Measurements from ENCODE around the gene DNM3.

The DNM3 gene

DNA sequence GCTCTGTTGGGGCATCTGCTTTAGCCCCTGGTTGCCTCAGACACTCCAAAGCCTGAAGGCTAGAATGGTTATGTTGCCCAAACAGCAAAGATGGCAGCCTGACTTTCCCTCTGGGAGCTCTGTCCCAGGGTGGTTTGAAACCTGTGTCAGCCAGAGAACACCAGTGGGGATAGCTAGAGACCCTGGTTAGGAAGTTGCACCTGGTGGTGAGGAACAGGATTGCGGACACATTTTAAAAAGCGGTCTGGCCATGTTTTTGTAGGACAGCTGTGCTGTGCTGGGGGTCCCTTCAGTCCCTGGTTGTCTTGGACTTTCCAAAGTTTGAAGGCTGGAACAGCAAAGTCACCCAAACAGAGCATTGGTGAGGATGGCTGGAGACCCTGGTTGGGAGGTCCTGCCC, 87.8 kb downstream of the DNM3 start:
- TF ChIP-seq, protein P1, sequence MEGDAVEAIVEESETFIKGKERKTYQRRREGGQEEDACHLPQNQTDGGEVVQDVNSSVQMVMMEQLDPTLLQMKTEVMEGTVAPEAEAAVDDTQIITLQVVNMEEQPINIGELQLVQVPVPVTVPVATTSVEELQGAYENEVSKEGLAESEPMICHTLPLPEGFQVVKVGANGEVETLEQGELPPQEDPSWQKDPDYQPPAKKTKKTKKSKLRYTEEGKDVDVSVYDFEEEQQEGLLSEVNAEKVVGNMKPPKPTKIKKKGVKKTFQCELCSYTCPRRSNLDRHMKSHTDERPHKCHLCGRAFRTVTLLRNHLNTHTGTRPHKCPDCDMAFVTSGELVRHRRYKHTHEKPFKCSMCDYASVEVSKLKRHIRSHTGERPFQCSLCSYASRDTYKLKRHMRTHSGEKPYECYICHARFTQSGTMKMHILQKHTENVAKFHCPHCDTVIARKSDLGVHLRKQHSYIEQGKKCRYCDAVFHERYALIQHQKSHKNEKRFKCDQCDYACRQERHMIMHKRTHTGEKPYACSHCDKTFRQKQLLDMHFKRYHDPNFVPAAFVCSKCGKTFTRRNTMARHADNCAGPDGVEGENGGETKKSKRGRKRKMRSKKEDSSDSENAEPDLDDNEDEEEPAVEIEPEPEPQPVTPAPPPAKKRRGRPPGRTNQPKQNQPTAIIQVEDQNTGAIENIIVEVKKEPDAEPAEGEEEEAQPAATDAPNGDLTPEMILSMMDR (IDR thresholded peaks at IDR 0.05; ENCODE audit: insufficient read depth, missing control alignments) = no peak
- FAIRE-seq = no peak
- no peak for DNase-seq (ENCODE audit: insufficient read length, low spot score)

DNA sequence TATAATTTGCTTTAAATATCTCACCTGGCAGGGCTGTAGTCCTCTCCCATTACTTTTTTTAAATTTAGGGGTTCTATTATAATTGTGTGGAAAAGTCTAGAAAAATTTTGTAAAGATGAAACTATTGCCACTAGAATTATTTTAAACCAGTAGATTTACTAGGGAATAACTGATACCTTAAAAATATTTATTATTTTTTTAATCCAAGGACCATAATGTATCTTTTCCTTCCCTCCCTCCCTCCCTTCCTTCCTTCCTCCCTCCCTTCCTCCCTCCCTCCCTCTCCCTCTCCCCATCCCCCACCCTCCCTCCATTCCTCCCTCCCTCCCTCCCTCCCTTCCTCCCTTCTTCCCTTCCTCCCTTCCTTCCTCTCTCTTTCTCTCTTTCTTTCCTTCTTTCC, 90.5 kb downstream of the DNM3 start:
- DNase-seq (ENCODE audit: insufficient read length, low spot score) (no peak), FAIRE-seq (no peak)
- TF ChIP-seq, protein P1 (IDR thresholded peaks at IDR 0.05; ENCODE audit: insufficient read depth, missing control alignments) = no peak

- FAIRE-seq = no peak
- DNase-seq (ENCODE audit: insufficient read length, low spot score) = no peak
- TF ChIP-seq, protein P1 (IDR thresholded peaks at IDR 0.05; ENCODE audit: insufficient read depth, missing control alignments) = no peak
Measured at GRCh38 chr1:171934664-171935063, 93.4 kb downstream of the DNM3 start.

DNA sequence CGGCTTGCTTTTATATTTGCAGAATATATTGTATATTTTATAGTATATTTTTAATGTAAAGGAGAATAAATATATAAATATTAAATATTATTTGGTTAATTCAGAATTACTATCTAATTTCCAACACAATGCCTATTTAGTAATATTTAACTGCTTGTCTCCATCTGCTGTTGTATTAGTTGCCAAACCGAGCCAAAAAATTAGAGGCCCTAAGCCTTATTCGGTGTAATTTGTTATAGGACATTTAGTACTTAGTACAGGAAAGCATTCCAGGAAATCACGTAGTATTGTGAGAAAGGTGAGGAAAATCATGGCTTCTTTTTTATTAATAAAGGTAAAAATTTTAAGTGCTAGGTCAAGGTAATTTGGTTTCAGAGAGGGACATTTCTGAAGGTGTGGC, 93.8 kb downstream of the DNM3 start:
- DNase-seq (ENCODE audit: insufficient read length, low spot score) (no peak), FAIRE-seq (no peak)
- TF ChIP-seq, protein P1 (IDR thresholded peaks at IDR 0.05; ENCODE audit: insufficient read depth, missing control alignments) = no peak

GRCh38 chr1:171935664-171936063, 94.4 kb downstream of the DNM3 start:
- FAIRE-seq = no peak
- TF ChIP-seq, protein P1 (IDR thresholded peaks at IDR 0.05; ENCODE audit: insufficient read depth, missing control alignments) = no peak
- DNase-seq (ENCODE audit: insufficient read length, low spot score) = no peak

DNA sequence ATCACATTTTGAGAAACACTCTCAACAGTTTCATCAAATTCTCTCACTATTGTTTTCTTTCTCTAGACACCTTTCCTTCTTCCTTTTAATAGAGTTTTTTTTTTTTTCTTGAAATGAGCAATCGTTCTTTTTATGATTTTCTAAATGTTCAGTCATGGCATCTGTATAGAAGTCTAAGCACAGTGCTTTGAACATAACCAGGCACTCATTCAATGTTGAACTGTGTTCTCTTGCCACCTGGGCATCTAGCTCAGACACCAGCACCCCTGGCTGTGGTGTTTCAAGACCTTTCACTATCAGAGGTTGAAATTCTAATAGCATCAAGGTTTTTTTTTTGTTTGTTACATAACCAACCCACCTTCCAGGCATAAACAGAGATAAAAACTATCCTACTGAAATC, 96.6 kb downstream of the DNM3 start:
- TF ChIP-seq, protein P1 (IDR thresholded peaks at IDR 0.05; ENCODE audit: insufficient read depth, missing control alignments) = no peak
- DNase-seq (ENCODE audit: insufficient read length, low spot score) (no peak), FAIRE-seq (no peak)

- FAIRE-seq = no peak
- DNase-seq (ENCODE audit: insufficient read length, low spot score) = no peak
- TF ChIP-seq, protein P1 (IDR thresholded peaks at IDR 0.05; ENCODE audit: insufficient read depth, missing control alignments) = no peak
Measured at GRCh38 chr1:171939740-171940139, 98.4 kb downstream of the DNM3 start.

Measured in D721Med (cell line).